GM21723 (cell line): ENCODE results near the gene WDSUB1.

Experiments used
- ATAC-seq: cut with Tn5 transposase; IDR thresholded peaks from one replicate; pipeline ENCODE4 v1.9.1; 2021; ENCODE audit warnings: mild to moderate bottlenecking, moderate library complexity; ENCODE audit not compliant: unreplicated experiment

The WDSUB1 gene

GRCh38 chr2:159285929-159286708 is at the start of gene WDSUB1:
TSS of gene WDSUB1 (minus strand) at chr2:159286703. CDS start at chr2:159283069, 3,634 bp downstream.
- peak; percentile 12 for ATAC-seq

DNA sequence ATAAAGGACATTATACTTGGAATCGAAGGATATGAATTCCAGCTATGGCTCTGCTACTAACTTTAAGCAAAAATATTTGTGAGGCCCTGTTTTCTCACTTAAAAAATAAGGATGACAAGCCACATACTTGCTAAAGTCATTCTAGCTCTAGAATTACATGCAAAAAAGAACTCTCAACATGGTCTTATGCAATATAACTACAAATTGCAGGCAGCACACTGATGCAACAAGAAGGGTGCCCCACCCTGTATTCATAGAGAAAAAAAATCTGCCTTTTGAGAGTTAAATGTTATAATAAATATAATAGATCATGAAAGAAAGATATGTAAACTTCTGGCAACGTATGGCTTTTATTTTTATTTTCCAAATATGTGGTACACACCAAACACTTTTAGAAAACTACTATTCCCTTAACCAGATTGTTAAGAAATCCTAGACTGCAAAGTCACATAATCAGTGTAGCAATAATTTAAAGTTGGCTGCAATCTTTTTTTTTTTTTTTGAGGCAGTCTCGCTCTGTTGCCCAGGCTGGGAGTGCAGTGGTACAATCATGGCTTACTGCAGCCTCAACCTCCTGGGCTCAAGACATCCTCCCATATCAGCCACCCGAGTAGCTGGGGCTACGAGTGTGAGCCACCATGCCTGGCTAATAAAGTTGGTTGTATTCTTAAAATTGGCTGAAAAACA is 40.2 kb upstream of the WDSUB1 start:
- ATAC-seq: no peak

GRCh38 chr2:159322419-159322818 is 35.9 kb upstream of the WDSUB1 start:
- no peak for ATAC-seq

DNA sequence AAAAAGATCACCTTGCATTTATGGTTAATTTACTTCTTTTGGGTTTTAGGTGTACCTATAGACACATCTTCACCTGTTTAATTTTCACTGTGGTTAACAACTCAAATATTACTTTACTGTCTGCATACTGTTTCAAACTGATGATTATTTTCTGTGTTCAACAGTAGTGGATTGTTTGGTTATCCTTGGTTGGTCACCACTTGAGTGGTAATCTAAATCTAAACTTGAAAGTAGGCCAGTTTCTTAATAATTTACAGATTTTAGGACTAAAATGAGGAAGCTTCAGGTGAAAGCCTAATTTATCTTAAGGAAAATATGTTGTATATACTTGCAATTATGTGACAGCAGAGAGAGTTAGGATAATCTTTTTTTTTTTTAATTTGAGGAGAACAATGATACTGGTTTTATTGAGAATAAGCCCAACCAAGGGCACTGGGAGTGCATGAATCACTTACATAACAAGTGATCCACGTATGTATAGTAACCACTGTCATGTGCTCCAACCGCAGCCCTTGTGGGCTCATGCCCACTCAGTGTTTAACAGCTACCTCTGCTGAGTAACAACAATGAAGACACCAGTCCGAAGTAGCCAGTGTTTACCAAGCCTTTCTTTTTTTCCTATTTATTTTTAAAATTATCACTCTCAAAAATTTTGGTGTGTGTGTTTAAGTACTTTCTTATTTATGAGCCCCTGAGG is 31.0 kb upstream of the WDSUB1 start:
- ATAC-seq: no peak

GRCh38 chr2:159307942-159308341 is 21.4 kb upstream of the WDSUB1 start:
- ATAC-seq: no peak

- ATAC-seq: no peak
Measured at GRCh38 chr2:159300586-159300985, 14.1 kb upstream of the WDSUB1 start.

GRCh38 chr2:159298967-159299366 is 12.5 kb upstream of the WDSUB1 start:
- no peak for ATAC-seq

GRCh38 chr2:159297042-159297707 is 10.7 kb upstream of the WDSUB1 start:
- no peak for ATAC-seq

GRCh38 chr2:159292157-159292556 is 5.7 kb upstream of the WDSUB1 start:
- ATAC-seq: no peak

- no peak for ATAC-seq
Measured at GRCh38 chr2:159290289-159290907, 3.9 kb upstream of the WDSUB1 start.

DNA sequence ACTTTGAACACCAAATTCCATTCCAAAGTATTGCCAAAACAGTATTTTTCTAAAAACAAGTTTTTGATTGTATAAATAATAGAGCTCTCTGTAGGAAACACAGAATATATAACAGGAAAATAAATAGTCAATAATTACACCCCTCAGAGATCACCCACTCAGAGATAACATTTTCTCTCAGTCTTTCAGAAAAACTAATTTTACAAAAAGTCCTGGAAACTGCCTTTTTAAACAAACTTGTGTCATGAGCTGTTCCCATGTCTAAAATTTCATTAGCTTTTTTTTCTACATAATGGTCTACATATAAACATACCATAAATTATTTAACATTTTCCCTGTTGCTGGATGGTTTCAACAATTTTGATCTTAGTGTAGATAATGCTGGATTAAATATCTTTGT is 1.2 kb upstream of the WDSUB1 start:
- no peak for ATAC-seq

GRCh38 chr2:159286709-159287441 is 372 bp upstream of the WDSUB1 start:
- ATAC-seq: peak; percentile 91

DNA sequence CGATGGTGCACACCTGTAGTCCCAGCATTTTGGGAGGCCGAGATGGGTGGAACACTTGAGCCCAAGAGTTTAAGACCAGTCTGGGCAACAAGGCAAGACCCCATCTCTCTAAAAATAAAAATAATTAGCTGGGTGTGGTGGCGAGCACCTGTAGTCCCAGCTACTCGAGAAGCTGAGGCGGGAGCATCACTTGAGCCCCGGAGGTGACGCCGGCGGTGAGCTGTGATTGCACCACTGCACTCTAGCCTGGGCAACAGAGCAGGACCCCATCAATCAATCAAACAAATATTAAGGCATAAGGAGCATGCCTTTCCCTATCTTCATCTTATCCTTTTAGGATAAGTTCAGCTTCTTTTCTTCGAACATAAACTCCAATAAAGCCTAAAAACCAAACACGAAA is 1.1 kb downstream of the WDSUB1 start:
- no peak for ATAC-seq

DNA sequence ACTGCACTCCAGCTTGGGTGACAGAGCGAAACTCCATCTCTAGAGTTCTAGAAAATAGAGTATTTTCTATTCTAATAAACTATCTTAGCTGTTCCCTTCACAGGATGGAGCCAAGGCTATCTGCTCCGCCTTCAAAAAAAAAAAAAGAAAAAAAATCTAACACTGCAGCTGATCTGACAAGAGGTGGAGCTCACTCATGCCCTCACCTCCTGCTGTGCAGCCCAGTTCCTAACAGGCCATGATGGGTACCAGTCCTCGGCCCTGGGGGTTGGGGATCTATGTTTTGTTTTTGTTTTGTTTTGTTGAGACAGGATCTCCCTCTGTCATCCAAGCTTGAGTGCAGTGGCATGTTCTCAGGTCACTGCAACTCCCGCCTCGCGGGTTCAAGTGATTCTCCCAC is 3.0 kb downstream of the WDSUB1 start:
- no peak for ATAC-seq

DNA sequence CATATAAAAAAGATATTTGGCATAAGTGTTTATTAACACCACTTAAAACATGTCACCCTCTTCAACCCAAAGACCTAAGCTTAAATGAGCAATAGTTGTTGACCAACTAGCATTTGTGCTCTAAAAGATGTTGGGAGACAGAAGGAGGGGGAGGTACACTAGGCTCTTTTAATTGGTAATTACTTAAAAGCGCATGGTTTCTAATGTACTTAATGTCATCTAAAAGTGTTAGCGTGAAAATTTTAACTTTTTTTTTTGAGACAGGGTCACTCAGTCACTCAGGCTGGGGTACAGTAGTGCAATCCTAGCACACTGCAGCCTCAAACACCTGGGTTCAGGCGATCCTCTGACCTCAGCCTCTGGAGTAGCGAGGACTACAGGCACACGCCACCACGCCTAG is 5.5 kb downstream of the WDSUB1 start:
- ATAC-seq: no peak

DNA sequence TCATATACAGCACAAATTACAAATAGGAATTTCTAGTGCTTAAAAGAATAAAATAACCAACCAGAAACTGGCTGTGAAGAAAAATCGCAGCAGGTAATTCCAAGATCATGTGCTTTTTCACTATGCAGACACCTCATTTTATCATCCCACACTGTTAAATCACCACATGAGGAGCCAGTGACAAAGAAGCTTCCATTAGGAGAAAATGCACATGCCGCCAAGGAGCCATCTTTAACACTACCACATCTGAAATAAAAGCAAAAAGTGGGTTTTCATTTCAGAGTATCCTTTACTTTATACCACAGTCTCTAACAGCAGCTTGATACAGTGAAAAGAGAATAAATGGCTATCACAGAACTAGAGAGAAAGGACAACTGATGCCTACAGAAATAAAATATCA is 6.8 kb downstream of the WDSUB1 start:
- ATAC-seq: no peak

- no peak for ATAC-seq
Measured at GRCh38 chr2:159275111-159275510, 11.4 kb downstream of the WDSUB1 start.

DNA sequence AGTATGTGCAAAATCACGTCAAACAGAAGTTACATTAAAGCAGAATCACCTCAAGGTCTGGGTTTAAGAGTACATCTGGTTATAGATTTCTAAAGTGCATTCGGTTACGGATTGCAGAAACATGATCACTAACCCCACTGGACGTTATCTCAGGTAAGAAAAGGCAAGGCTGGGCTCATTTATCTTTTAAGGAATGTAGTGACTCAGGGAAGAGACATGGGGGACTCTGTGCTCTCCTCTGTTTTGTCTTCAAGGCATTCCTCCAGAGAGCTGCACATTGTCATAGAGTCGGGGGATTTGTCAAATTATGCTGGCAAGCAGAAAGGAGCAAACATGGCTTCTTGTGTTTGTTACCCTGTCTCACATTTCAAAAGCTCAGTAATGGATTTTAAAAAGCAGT is 14.3 kb downstream of the WDSUB1 start:
- no peak for ATAC-seq

DNA sequence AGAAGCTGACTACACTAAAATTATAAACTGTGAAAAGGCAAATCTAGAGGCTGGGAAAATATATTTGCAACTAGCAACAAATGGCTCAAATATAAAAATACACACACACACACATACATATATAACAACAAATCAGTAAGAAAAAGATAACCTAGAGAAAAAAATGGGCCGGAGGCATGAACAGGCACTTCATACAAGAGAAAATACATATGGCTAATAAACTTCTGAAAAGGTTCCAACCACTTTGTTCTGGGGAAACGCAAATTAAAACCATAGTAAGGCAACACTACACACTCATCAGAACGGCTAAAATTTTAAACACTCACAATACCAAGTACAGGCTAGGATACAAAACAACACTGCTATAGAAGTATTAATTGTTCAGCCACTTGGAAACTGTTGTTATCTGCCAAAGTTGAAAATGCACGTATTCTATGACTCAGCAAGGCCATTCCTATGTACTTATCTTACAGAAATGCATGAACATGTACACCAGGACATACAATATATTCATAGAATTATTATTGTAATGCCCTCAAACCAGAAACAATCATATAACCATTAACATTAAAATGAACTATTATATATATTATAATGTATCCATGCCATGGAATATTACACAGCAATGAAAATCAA is 15.6 kb downstream of the WDSUB1 start:
- no peak for ATAC-seq

GRCh38 chr2:159267921-159268320 is 18.6 kb downstream of the WDSUB1 start:
- no peak for ATAC-seq
